ENCODE measurements around the gene COPB2.

COPB2 gene

GRCh38 chr3:139327231-139327630 lies 62.2 kb downstream of the COPB2 start:
- no peak for DNase-seq

DNA sequence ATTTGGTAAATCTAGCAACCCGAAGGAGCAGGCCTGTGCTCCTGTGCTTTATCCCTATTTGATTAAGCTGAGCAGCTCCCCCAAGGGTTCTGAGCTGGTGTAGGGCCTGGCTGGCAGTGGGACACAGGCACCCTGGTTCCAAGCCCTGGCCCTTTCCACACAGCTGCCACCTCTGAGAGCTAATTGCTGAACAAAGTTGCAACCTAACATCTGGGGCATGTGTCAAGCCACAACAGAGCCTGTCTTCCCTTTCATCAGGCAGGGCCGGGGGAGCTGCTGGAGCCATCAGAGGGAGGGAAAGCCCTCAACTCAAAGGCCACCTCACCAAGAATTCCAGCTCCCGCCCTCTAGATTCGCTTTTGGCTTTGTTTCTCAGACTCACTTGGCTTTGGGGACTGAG lies 62.7 kb downstream of the COPB2 start:
- no peak for DNase-seq

- no peak for DNase-seq
Measured at GRCh38 chr3:139326131-139326530, 63.3 kb downstream of the COPB2 start.

GRCh38 chr3:139325551-139325950 lies 63.9 kb downstream of the COPB2 start:
- DNase-seq, result no peak

DNA sequence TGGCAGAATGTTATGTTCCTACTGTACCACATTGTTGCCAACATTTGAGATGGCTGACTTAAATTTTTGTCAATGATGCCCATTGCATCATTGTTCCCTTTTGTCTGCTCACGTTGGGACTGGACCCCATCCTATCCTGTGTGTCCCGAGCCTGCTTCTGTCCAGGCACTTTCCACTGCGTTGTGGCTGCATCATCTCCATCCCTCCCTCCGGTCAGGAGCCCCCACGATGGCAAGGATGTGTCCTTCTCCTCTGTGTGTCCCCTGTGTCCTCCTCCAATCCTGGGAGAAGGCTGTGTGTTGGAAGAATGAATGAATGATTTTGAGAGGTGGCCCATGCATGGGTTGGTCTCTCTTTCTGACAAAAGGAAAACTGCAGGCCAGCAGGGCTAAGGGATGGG lies 65.0 kb downstream of the COPB2 start:
- DNase-seq, result no peak

- DNase-seq, result no peak
Measured at GRCh38 chr3:139323146-139323545, 66.3 kb downstream of the COPB2 start.

GRCh38 chr3:139322346-139322745 lies 67.1 kb downstream of the COPB2 start:
- no peak for DNase-seq

DNA sequence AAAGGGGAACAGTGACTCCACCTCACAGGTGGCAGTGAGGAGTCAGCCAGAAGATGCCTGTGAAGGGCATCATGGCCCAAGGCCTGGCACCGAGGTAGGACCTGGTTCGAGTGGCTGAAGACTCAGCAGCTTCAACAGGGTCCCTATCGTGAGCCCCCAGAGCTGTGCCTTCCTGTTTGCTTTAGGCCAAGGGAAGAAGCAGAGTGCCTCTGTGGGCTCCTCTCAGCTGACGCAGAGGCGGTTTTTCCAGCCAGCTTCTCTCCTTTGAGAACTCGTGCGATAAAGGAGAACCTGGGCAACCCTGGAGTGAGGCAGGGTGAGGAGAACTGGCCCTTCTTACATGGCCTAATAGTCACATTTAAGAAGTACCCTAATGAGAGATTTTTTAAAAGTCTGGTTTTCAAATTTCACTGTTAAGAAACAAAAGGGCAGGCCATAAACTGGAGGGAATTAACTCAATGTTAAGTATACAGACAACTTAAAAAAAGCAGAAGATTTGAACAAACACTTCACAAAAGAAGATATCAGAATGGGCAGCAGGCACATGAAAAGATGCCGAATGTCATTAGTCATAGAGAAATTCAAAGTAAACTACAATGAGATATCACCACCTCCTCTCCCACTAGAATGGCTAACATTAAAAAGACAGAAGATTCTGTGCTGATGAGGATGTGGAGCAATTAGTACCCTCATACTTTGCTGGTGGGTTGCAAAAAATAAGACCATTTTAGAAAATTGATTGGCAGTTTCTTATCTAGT lies 68.7 kb downstream of the COPB2 start:
- no peak for DNase-seq

DNA sequence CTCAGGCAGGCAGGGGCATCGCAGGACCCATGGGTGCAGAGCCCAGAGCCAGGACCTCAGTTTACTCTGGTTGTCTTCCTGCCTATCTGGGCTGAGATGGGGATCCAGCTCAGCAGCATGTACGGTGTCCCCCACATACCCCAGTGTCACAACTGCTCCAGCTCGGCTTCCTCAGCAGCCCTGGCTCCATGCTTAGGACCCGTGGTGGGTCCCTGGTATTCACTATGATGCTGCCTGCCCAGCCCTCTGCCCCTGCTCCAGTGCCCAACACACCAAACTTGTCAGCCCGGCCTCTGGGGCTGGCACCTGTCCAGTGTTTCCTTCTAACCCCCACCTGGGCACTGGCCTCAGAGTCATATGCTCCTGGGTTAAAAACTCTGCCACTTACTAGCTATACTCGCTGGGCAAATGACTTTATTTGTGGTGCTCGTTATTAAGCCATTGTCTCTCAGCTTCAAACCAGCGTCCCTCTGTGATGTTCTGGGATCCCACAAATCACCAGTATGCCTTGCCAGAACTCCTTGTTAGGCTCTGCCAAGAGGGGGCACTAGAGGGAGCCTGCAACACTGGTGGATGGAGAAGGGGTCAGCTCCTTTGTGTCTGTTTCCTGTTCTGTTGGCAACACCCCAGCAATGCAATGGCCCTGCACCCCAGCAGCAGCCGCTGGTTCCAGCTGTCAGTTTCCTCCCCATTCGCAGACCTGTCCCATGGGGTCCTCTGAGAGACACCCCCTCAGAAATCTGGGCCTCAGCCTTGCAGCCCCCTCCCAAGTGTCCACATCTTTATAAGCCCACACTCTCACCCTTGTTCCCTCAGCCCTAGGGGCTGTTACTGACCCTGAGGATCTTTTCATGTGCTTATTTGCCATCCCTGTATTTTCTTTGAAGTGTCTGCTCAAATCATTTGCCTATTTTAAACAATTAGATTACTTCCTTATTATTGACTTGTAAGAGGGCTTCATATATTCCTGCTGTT lies 69.7 kb downstream of the COPB2 start:
- peak; percentile 3 for DNase-seq

DNA sequence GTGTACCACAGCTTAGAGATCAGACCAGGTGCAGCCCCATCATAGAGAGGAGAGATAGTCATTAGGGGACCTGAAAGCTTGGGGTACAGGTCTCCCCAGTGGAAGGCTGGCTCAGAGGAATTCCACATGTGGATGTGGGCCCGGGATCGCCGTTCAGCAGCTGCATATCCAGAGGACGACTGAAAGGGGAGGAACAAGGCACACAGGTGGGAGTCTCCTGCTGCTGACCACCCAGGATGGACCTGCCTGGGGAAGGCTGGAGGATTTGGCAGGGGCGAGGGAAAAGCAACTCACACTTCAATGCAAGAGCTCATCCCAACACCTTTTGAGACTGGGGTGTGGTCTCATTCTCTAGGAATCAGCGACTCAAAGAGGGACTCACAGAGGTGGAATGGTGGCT lies 70.6 kb downstream of the COPB2 start:
- DNase-seq, result no peak

DNA sequence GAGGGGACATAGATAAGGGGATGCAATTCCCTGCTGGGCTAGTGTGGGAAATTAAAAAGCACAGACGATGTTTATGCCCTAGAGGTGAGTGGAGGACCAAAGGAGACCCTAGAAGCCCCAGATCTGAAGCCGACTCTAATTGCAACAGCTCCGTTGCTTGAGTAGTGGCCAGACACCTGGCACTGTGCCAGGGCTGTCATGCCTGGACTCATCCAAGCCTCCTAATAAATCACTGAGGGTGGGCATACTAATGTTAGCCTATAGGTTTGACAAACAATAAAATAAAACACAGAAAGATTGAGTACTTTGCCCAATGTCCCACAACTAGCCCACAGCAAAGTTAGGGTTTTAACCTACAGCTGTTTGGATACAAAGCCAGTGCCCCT lies 71.0 kb downstream of the COPB2 start:
- DNase-seq, result no peak

DNA sequence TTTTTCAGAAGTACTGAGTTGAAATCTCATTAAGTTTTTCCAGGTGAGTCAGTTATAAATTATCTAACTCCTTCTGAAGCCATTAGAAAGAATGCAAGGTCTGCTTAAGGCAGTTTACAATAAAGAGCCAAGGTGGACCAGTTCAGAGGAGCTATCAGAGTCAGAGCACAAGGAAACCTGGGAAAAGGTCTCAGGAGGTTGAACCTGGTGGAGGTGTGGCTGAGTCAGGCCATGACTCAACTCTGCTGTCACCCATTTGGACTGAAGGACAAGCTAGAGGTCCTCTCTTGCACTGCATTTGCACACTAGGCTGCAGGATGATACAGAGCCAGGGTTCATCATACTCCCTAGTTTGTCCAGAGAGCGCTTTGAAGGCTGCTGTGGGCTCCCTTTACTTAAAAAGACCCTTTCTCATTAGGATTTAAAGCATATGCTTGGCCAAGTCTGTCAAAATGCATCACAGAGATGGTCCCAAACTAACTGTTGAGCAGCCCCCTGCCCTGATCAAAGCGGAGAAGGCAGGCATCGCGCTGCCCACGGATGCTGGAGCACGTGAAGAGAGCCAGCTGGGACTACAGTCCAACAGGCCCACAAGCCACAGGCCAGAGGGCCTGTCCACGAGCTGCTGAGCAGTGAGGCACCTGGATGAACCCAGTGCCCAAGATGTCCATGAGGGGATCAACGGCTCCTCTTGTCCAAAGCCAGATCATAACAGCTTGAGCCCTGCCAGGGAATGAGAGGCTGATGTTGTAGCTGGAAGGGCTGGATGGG lies 71.6 kb downstream of the COPB2 start:
- no peak for DNase-seq

- DNase-seq, result no peak
Measured at GRCh38 chr3:139317215-139317614, 72.2 kb downstream of the COPB2 start.

- no peak for DNase-seq
Measured at GRCh38 chr3:139313921-139314320, 75.5 kb downstream of the COPB2 start.

GRCh38 chr3:139312959-139313358 lies 76.5 kb downstream of the COPB2 start:
- DNase-seq, result no peak

- no peak for DNase-seq
Measured at GRCh38 chr3:139312416-139312815, 77.0 kb downstream of the COPB2 start.

DNA sequence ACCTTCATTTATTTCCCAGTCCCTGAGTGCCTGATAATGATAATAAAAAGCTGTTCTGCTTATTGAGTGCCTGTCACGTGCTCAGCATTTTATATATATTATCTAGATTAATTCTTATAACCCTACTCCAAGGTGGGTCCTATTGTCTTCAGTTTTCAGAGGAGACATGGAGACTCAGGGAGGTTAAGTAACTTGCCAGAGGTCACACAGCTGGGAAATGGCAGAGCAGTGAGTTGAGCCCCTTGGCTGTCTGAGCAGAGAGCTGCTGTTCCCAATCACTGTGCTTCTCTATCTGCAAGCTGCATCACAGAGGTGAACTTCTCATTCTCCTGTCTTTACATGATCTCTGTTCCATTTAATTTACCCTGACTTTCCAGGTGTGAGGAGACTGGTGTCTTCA lies 77.9 kb downstream of the COPB2 start:
- no peak for DNase-seq

DNA sequence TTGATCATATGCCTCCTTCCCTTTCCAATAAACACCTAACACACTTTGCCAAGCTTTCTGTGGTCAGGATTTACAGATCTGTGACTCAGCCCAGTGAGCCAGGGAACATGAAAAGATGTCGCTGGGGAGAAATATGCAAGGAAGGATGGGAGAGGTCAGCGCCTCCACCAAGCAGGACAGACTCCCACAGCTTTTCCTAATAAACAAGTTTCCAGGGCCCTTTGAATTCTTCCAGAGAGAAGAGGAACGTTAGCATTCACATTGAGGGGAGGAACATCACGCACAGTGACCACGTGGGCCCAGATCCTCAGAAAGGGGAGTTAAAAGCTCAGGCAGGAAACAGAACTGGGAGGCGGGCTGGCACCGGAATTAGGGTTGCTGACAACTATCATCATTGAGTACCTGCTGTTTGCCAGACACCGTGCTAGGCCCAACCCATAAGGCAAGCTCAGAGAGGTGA lies 78.9 kb downstream of the COPB2 start:
- no peak for DNase-seq

- no peak for DNase-seq
Measured at GRCh38 chr3:139309880-139310279, 79.6 kb downstream of the COPB2 start.

DNA sequence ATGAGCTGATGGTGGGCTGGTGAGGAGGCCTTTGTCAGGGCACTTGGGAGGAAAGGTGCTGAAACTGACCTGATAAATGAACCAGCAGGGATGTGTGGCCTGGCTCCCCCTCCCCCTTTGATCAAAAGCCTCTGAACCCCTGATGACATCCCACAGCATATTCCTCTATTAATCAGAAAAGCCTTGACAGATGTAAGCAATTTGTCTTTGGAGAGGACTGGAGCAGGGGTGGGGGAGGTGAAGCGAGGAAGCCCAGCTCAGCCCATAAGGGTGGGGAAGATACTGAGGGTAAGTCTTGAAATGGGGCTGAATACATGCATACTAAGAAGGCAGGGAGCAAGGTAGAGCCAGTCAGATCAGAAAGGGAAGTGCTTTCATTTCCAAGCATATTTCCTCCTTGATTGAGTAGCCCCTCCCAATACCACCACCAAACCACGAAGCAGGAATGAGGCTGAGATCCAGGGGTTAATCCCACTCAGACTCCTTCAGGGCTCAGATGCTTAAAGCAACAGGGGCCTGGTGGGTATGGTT lies 80.3 kb downstream of the COPB2 start:
- no peak for DNase-seq

DNA sequence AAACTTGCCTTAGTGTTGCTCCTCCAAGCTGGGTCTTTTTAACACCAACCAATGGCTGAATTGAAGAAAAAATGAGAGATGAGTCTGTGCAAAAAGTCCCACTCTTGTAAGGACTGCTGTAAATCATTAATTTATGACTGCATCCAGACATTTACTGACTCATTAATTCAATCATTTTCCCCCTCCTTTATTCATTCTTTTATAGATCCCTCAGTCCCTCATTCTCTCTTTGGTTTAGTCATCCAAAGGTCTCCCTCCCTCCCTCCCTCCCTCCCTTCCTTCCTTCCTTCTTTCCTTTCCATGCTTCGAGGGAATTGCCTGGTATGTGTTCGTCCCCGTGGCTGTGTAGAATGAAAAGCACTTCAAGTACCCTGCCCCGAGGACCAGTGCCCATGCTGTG lies 80.9 kb downstream of the COPB2 start:
- DNase-seq, result no peak

- DNase-seq, result no peak
Measured at GRCh38 chr3:139307601-139308555, 81.6 kb downstream of the COPB2 start.

All from suppressor macrophage treated with lipopolysaccharide for 4 hours (primary cell).